OCI-LY3 (cell line): ENCODE measurements around the gene TFAP2B.

Experiments
- H2AFZ ChIP-seq: fragments of 200-600, 300-600 bp; shearing (Covaris generic); 2 replicates; pipeline ENCODE4 v1.6.0; 2014; ENCODE audit warnings: antibody characterized with exemption, low read depth, low read length
- H3K27ac ChIP-seq: fragments of 200-600, 300-600 bp; sonication (generic); 2 replicates; pipeline ENCODE4 v1.5.1; 2014; ENCODE audit warnings: mild to moderate bottlenecking, low read length, moderate library complexity, mixed read lengths
- H3K27me3 ChIP-seq: fragments of 200-600, 300-600 bp; sonication (generic); 2 replicates; pipeline ENCODE4 v1.6.1; 2014; ENCODE audit warnings: low read depth, low read length, mixed read lengths
- H3K36me3 ChIP-seq: fragments of 200-600, 300-600 bp; sonication (generic); replicated peaks from 2 replicates; pipeline ENCODE3; 2014; ENCODE audit warnings: low read depth, low read length, mixed read lengths
- H3K4me1 ChIP-seq: fragments of 300-600, 200-600 bp; sonication (generic); 2 replicates; pipeline ENCODE4 v1.6.1; 2014; ENCODE audit warnings: low read length, mixed read lengths
- H3K4me2 ChIP-seq: fragments of 200-600, 300-600 bp; sonication (generic); 2 replicates; pipeline ENCODE4 v1.6.1; 2014; ENCODE audit warnings: low read length, mixed read lengths
- H3K4me3 ChIP-seq: fragments of 300-600, 200-600 bp; sonication (generic); 2 replicates; pipeline ENCODE4 v1.5.1; 2014; ENCODE audit warnings: antibody characterized with exemption, mild to moderate bottlenecking, low read length, moderate library complexity
- H3K79me2 ChIP-seq: fragments of 300-600, 200-600 bp; shearing (Covaris generic); 2 replicates; pipeline ENCODE4 v1.6.1; 2014; ENCODE audit warnings: mild to moderate bottlenecking, low read length, mixed read lengths
- H3K9ac ChIP-seq: fragments of 300-600, 200-600 bp; shearing (Covaris generic); 2 replicates; pipeline ENCODE4 v1.6.0; 2014; ENCODE audit warnings: mild to moderate bottlenecking, low read length, moderate library complexity
- H3K9me3 ChIP-seq: fragments of 200-600, 300-600 bp; shearing (Covaris generic); 2 replicates; pipeline ENCODE4 v1.6.1; 2014; ENCODE audit warnings: low read length, mixed read lengths; ENCODE audit not compliant: insufficient read depth
- H4K20me1 ChIP-seq: fragments of 200-600, 300-600 bp; sonication (generic); 2 replicates; pipeline ENCODE4 v1.6.1; 2016; ENCODE audit warnings: low read length, mixed read lengths; ENCODE audit not compliant: insufficient read depth
- EZH2phosphoT487 ChIP-seq: fragments of 200-600 bp; shearing (Covaris generic); IDR thresholded peaks from 2 replicates; pipeline ENCODE4 v1.6.1; 2018; ENCODE audit warnings: antibody characterized with exemption, mixed run types, low read depth
- TF ChIP-seq, protein P1 (sequence below): fragments of 200-600, 300-600 bp; sonication (generic); IDR thresholded peaks from 2 replicates; pipeline ENCODE4 v1.5.1; 2014; ENCODE audit warnings: antibody characterized with exemption, low read length, low read depth

Gene TFAP2B

DNA sequence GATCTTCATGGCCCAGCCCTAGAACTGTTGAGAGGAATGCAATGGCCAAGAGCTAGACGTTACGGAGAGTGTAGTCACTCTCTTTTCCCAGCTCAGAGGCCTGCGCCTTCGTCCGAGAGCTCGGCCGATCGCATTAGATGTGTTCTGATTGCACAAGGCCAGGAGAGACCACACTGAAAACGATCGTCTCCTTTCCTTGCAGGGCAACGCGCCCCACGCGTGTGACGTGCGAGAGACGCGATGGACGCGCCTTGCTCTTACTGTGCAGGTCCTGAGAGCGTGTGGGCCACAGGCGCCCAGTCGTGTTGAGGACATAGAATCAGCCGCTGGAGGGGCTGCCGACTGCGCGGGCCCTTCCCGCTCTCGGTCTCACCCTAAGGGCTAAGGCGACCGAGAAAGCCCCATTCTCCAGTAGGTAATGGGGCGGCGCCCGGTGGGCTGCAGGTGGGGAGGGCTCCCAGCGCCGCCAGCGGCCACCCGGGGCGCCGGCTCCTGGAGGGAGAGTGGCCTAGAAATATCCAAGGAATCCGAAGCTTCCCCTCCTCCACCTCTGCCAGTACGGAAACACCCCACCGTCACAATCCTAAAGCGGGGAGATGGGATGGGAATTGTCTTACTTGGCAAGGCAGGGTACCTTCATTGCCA lies 26.9 kb downstream of the TFAP2B start:
- Histone ChIP-seq H2AFZ (no peak overlapping the region), H3K79me2 (no peaks in the 10 kb centered on the region), H3K4me2 (no peak overlapping the region), H3K9me3 (peaks cover 4% of the 10 kb centered on the region; the same call in 1 of the 2 replicates), H3K4me3 (no peak overlapping the region), H3K27me3 (no peaks in the 10 kb centered on the region), H3K36me3 (no peaks in the 10 kb centered on the region), H4K20me1 (no peaks in the 10 kb centered on the region), H3K4me1 (no peaks in the 10 kb centered on the region), H3K27ac (no peak overlapping the region), H3K9ac (no peak overlapping the region)
- TF ChIP-seq, protein P1, sequence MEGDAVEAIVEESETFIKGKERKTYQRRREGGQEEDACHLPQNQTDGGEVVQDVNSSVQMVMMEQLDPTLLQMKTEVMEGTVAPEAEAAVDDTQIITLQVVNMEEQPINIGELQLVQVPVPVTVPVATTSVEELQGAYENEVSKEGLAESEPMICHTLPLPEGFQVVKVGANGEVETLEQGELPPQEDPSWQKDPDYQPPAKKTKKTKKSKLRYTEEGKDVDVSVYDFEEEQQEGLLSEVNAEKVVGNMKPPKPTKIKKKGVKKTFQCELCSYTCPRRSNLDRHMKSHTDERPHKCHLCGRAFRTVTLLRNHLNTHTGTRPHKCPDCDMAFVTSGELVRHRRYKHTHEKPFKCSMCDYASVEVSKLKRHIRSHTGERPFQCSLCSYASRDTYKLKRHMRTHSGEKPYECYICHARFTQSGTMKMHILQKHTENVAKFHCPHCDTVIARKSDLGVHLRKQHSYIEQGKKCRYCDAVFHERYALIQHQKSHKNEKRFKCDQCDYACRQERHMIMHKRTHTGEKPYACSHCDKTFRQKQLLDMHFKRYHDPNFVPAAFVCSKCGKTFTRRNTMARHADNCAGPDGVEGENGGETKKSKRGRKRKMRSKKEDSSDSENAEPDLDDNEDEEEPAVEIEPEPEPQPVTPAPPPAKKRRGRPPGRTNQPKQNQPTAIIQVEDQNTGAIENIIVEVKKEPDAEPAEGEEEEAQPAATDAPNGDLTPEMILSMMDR = no peak
- no peak for TF ChIP-seq EZH2phosphoT487

DNA sequence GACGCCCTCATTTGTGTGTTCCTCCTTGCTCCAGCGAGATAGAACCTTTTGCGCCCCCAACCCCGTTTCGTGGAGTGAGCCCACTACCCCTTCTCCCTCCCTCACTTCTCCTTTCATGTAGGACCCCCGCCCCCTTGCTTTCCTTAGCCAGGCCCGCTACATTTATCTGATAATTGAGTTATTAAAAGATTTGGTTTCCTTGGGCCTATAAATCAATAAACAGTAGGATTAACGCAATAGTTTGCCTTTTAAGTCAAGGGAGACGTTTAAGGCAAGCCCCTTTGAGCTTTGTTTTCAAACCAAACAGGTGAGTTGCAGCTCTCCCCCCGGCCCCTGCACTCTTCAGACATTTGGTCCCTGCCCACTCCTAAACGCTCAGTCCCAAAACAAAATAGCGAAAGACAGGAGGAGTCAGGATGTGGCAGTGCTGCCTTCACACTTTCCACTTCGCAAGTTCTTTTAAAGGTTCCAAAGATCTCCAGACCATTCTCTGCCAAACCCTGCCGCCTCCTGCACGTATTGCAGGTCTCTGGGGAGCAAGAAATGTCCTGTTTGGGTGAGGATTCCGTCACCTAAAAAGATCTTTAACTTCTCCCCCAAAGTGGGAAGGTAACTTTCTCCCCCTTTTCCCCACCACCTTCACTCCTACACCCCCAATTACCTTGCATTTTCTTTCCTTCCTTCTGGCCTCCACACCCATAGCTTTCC lies 27.6 kb downstream of the TFAP2B start:
- no peaks in the 10 kb centered on the region for H3K36me3 ChIP-seq
- H3K27ac ChIP-seq = no peak overlapping the region
- no peak overlapping the region for H3K4me2 ChIP-seq
- H3K9me3 ChIP-seq = peaks cover 4% of the 10 kb centered on the region; the same call in 1 of the 2 replicates
- no peak overlapping the region for H3K4me3 ChIP-seq
- no peak overlapping the region for H3K9ac ChIP-seq
- TF ChIP-seq, protein P1 = no peak
- no peaks in the 10 kb centered on the region for H3K4me1 ChIP-seq
- H2AFZ ChIP-seq = no peak overlapping the region
- H3K79me2 ChIP-seq = no peaks in the 10 kb centered on the region
- no peaks in the 10 kb centered on the region for H4K20me1 ChIP-seq
- H3K27me3 ChIP-seq = no peaks in the 10 kb centered on the region

DNA sequence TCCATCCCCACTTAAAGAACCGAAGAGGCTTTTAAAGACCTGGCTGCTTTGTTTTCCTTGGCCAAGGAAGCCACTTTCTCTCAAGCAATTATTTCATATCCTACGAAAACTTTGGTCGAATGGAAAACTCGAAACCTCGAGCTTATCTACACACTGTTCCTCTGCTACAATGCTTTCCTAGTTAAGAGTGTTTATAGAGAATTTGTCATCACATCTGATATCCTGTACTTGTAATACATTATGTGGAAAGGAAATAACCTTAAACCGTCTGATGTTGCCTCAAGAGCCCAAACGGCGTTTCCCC lies 28.1 kb downstream of the TFAP2B start:
- Histone ChIP-seq H4K20me1 (no peaks in the 10 kb centered on the region), H3K9me3 (peaks cover 4% of the 10 kb centered on the region; the same call in 1 of the 2 replicates), H3K79me2 (no peaks in the 10 kb centered on the region), H2AFZ (no peak overlapping the region), H3K27me3 (no peaks in the 10 kb centered on the region), H3K27ac (no peak overlapping the region), H3K36me3 (no peaks in the 10 kb centered on the region), H3K4me3 (no peak overlapping the region), H3K9ac (no peak overlapping the region), H3K4me2 (no peak overlapping the region), H3K4me1 (no peaks in the 10 kb centered on the region)
- no peak for TF ChIP-seq EZH2phosphoT487
- TF ChIP-seq, protein P1 = no peak

DNA sequence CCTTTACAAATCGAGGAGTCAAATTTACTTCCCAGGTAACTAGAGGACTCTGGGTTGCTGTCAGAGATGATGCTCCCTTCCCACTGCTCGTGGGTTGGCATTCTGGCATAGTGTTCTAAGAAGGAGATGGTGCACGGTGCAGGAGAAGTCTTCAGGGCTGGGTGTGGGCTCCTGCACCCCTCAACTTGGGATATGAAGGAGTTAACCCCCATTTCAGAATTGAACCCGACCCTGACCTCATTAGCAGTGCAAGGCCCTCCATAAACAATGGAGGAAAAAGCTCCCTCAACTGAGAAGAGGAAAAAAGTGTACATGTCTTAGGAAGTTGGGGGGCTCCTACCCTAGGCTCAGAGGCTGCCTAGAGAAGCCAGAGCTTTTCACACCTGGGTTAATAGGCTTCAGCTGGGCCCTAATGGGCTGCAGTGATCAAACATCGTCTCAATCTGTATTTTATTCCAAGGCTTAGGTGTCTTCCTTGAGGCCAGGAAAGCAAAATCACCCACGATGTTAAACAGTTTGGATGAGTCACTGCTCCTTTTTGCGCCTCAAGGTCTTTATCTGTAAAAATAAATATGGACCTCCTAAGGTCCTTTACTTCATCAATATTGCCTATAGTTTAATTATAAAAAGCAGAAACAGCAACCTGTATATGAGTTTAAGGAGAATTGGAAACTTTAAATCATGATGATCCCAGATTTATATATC lies 29.4 kb downstream of the TFAP2B start:
- Histone ChIP-seq H3K4me3 (no peak overlapping the region), H2AFZ (no peak overlapping the region), H3K4me1 (no peaks in the 10 kb centered on the region), H3K36me3 (no peaks in the 10 kb centered on the region), H4K20me1 (no peaks in the 10 kb centered on the region), H3K4me2 (no peak overlapping the region), H3K9me3 (peaks cover 1% of the 10 kb centered on the region; the same call in 1 of the 2 replicates), H3K79me2 (no peaks in the 10 kb centered on the region), H3K27me3 (no peaks in the 10 kb centered on the region), H3K9ac (no peak overlapping the region), H3K27ac (no peak overlapping the region)
- TF ChIP-seq, protein P1 = no peak
- TF ChIP-seq EZH2phosphoT487 = no peak
